GM19468 (cell line): ENCODE data around the gene LRRC73.

Experiments
- ATAC-seq: cut with Tn5 transposase; IDR thresholded peaks from one replicate; pipeline ENCODE4 v1.9.1; 2021; ENCODE audit warnings: mild to moderate bottlenecking, moderate library complexity, moderate number of reproducible peaks; ENCODE audit not compliant: unreplicated experiment; ENCODE audit errors: extremely low read depth

LRRC73 gene

GRCh38 chr6:43494766-43495165 lies 15.4 kb downstream of the LRRC73 start:
- no peak for ATAC-seq

GRCh38 chr6:43494321-43494720 lies 15.8 kb downstream of the LRRC73 start:
- ATAC-seq, result no peak

DNA sequence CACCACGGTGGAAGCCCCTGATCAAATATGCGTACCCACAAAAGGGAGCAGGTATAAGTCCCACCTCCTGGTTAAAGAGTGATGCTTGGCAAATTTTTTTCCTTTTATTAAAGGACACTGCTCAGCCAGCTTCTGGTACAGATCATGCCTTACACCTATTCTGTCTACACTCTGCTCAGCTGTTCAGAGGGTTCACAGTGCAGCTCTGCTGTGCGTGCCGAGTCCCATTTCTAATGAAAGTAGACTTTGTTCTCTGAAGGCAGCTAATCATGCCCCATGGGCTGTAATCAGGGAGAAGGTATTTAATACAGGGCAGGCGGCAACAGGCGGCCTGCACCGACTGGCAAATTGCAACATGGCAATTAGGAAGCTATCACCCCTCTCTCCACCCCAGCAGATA lies 16.3 kb downstream of the LRRC73 start:
- ATAC-seq, result no peak

DNA sequence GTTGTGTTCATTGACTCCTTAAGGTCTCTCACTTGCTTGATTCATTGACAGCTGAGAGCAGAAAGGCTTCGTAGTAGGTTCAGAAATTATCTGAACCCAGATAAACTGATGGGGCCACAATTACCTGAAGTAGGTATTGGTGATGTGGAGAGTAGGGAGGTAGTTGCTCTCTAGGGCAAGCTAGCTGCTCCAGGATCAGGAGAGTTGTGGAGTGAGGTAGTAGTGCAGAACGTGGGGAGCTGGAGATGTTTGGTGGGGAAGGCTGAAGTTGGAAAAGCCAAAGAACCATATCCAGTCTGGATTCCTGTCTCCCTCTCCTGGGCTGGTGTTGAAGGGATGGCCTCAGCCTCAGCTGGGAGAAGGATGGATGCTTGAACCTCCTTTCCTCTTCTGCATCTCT lies 16.9 kb downstream of the LRRC73 start:
- no peak for ATAC-seq

DNA sequence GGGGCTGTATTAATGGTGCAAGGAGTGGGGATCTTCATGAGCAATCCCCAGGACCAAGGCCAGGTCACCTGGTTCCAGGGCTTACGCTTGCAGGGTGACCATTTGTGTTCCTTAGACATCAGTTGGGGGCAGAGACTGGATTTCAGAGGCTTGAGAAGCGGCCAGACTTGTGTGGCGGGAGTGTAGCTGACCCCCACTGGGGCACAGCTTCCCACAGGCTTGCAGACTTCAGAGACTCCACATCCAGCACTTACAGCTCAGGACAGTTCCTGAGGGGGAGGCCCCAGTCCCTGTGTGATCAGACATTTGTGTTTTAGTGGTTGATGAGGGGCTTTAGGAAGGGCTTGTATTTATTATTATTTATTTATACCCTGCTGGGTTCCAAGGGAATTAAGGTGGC lies 17.5 kb downstream of the LRRC73 start:
- no peak for ATAC-seq

DNA sequence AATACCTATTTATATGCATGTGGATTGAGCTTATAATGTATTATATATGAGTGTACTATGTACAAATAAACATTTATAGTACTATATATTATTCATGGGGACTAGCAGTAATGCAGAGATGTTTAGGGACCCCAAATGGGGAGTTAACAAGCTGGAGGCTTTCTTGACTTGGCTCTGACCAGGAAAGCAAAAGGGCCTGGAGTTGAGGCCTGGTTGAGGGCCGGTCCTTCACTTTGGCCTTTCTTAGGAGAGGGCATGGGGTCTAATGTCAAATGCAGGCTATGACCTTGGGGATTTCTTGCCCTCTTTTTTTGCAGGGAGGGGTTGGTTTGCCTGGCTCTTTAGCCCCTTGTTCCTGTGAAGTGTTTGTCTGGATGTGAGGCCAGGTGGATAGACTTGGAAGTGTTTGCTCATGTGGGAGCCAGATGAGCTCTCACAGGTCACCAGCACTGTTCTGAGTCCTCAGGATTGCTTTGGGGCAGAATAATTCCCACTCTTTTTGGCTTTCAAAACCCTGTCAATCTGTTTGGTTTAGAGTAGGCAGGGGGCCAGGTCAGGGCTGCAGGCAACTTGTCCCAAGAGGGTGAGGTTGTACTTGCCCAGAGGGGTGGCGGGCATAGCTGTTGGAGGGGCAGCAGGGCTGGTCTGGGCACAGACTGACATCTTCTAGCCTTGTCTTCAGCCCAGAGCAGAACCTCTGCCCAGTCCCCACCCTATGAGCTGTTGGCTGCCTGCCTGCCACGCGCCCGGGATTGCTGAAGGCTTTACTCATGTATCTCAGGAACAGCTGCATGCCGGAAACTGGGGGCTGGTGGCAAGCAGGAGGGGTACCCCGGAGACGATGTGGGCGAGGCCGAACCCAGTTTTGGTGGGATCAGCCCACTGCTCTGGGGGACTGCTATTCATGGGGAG lies 18.1 kb downstream of the LRRC73 start:
- no peak for ATAC-seq

GRCh38 chr6:43490523-43490939 lies 19.6 kb downstream of the LRRC73 start:
- no peak for ATAC-seq

DNA sequence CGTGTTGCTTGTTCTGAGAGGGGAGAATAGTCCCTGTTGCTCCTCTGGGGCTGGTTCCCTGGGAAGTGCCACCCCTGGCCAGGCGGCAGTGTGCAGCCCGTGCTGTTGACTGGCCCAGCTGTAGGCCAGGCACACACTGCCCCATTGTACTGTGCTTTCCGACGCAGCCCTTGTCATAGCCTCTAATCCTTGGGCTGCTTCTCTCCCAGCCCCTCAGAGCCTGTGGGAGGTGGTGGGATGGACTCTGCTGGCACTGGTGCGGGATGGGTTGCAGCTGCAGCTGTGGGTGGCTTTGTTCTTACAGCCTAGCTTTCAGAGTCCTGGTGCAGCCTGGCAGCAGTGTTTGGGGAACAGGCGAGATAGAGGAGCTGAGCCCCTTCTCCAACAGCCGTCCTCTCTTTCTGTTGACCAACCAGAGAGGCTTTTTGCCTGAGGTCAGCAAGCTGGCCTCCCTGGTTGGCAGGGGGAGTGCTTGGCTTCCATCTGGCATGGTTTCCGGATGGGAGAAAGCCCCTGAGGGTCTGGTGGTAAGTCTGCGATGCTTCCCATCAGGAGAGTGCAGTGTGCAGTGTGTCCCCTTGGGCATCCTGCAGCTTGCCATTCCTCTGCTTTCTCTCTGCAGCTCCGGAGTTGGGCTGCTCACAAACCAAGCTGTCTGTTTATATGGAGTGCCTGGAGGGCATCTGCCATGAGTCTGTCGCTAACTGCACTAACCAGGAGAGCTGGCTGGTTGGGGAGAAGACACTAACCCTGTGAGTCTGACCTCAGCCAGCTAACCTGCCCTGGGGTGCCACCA lies 20.7 kb downstream of the LRRC73 start:
- no peak for ATAC-seq

DNA sequence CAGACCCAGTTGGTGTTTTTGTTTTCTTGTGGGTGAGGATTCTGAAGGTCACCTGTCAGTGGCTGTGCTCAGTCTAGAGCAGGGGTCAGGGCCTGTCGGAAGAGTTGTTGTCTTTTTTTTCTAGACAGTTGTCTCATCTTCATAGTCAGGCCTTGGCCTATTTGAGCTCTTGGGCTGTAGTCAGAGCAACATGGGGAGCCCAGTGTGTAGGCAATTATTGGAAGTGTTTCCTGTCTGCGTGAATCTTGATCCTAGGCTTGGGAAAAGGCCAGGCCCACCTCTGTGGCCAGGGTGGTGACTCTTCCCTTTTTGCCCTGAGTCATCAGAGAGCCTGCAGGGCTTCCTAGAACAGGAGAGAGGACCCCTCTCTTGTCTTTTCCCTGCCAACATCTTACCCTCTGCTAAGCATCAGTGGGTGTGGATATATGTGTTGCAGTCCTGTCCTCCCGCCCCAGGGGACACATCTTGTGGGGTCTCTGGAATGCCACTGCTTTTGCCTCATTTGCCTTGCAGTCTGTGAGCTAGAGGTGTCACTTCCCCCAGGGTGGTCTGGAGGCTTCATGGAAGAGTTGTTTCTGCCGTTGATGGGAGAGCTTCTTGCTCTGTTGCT lies 21.4 kb downstream of the LRRC73 start:
- ATAC-seq, result no peak

- no peak for ATAC-seq
Measured at GRCh38 chr6:43481591-43482236, 28.4 kb downstream of the LRRC73 start.

DNA sequence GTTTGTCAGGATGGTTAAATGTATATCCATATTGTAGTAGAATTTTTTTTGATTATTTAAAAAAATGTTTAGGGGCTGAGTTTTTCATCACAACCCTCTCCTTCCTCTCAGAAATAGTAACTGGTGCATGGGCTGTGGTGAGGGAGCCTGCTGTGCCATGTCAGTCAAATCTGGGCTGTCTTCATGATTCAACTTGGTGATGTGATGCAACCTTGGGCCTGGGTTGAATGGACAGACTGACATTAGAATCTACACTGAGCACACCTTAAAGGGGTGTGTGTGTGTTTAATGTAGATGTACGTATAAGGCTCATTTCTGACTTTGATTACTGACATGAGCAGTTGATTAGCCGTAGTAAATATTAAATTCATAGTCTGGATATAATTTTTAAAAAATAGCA lies 29.1 kb downstream of the LRRC73 start:
- ATAC-seq, result no peak

- no peak for ATAC-seq
Measured at GRCh38 chr6:43478008-43478372, 32.2 kb downstream of the LRRC73 start.

DNA sequence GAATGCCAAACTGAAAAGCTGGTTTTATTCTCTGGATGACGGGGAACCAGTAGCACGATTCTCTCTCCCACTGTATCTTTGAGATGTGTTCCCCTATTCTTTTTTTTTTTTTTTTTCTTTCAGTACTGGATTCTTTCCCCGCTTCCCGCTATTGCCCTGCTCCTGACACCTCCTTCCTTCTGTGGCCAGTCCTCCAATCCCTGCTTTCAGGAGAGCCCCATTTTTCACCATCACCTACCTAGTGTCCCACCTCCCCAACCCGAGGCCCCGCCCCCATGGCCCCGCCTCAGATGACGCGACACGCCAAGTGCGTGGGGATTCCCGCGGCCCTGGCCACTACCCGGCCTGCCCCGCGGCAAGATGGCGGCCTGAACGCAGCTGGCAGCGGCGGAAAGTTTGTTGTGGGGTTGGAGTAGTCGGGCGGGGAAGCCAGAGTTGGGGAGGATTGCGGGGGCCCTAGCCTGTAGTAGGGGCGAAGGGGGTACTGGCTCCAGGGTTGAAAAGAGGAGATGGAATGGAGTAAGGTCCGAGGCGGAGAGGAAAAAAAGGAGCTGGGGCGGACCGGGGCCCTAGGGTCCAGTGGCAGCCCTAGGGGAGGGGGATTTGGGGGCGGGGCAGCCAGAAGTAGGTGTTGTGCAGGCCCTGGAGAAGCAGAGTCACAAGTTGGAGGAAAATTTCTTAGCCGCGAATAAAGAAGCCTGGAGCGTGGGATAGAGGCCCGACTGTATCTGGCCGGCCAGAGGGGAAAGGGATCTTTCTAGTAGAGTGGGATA lies 32.7 kb downstream of the LRRC73 start, which contains the start of gene TJAP1:
Gene TJAP1, plus strand, starts transcription at position 336 of the 773 bp plus-strand sequence. CDS start 21,432 bp downstream, outside the sequence.
- ATAC-seq, result no peak

- ATAC-seq, result no peak
Measured at GRCh38 chr6:43476746-43477145, 33.4 kb downstream of the LRRC73 start.

GRCh38 chr6:43475516-43475915 lies 34.6 kb downstream of the LRRC73 start:
- ATAC-seq, result no peak

DNA sequence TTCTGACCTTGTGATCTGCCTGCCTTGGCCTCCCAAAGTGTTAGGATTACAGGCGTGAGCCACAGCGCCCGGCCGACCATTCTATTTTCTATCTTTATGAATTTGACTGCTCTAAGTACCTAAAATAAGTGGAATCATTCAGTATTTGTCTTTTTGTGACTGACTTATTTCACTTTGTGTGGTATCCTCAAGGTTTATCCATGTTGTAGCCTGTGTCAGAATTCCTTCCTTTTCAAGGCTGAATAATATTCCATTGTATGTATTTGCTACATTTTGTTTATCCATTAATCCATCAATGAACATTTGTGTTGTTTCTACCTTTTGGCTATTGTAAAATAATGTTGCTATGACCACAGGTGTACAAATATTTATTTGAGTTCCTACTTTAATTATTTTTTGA lies 37.6 kb downstream of the LRRC73 start:
- no peak for ATAC-seq

- no peak for ATAC-seq
Measured at GRCh38 chr6:43471399-43471798, 38.7 kb downstream of the LRRC73 start.

GRCh38 chr6:43469947-43470346 lies 40.2 kb downstream of the LRRC73 start:
- no peak for ATAC-seq
